Measurements from ENCODE around the gene KIAA1328. TPM values are rescaled to one million over a fixed set of nuclear protein-coding genes. Genes with fewer than 3 reads are reported as not detected.

KIAA1328 gene
- total and polyA plus RNA-seq, 2 donors (not counting 3 experiments of a cell fraction or from before 2014, with no cell fraction given), result 2.7 to 6.5 TPM

GRCh38 chr18:37272226-37272625, 443.3 kb downstream of the KIAA1328 start:
- Histone ChIP-seq H3K79me2 (ENCODE audit: control insufficient read depth, insufficient read depth, low read length) (no peaks in the 10 kb centered on the region), H3K36me3 (ENCODE audit: control insufficient read depth in 2 of 2, extremely low read depth in 1 of 2, insufficient read depth in 2 of 2, low read length in 2 of 2) (no peaks in the 10 kb centered on the region), H3K27me3 (ENCODE audit: control insufficient read depth in 2 of 2, insufficient read depth in 2 of 2, low read length in 2 of 2) (peaks cover 7 to 9% of the 10 kb centered on the region in 2 experiments), H3K9me1 (replicated peaks; ENCODE audit: control insufficient read depth, extremely low read depth, insufficient read depth, low read length) (no peaks in the 10 kb centered on the region), H3K27ac (ENCODE audit: insufficient read depth, low read depth, low read length) (no peak overlapping the region), H3K9ac (replicated peaks; ENCODE audit: extremely low read depth, insufficient read depth, low read length) (no peak overlapping the region), H2AFZ (ENCODE audit: low read depth, low read length) (no peak overlapping the region), H3K4me1 (ENCODE audit: control insufficient read depth, extremely low read depth, insufficient read depth, low read length) (no peaks in the 10 kb centered on the region), H3K9me3 (replicated peaks; ENCODE audit: control insufficient read depth, insufficient read depth, low read length) (no peaks in the 10 kb centered on the region), H3K4me3 (replicated peaks in 1 of 3; ENCODE audit: insufficient read depth in 1 of 3, low read depth in 1 of 3, low read length in 3 of 3) (no peak overlapping the region), H4K20me1 (replicated peaks; ENCODE audit: control insufficient read depth, extremely low read depth, insufficient read depth, low read length) (no peaks in the 10 kb centered on the region), H3K4me2 (ENCODE audit: insufficient read depth, low read length) (no peak overlapping the region)
- dilution Hi-C loops (cut with MboI; ENCODE audit: extremely low pct_ligation_motif_present, low sequenced_read_pairs) (no loop called here), intact Hi-C loops (cut with micrococcal nuclease) (no loop called here)
- ChIA-PET CTCF (interaction anchor here (1.0 kb wide), 1 partner anchor 19 kb away, joined by 3 read pairs; no protein-coding TSS in a partner anchor), POLR2A (no interaction called here)
- no TSS peak for BruUV-seq (replicated peaks)
- DNase-seq (ENCODE audit: low read depth, low spot score) (no peak), FAIRE-seq (no peak)
- TF ChIP-seq JUN (IDR thresholded peaks at IDR 0.05; ENCODE audit: borderline replicate concordance, insufficient read depth, insufficient read length, low read depth), result no peak
- TF ChIP-seq MYC (IDR thresholded peaks at IDR 0.05; ENCODE audit: low read depth, low read length), result no peak
- TF ChIP-seq POLR2A (IDR thresholded peaks at IDR 0.05; ENCODE audit: low read depth, low read length), result no peak
- TF ChIP-seq EZH2 (IDR thresholded peaks at IDR 0.05; ENCODE audit: borderline replicate concordance, low read depth, low read length, severe bottlenecking), result no peak
- TF ChIP-seq GATA2 (IDR thresholded peaks at IDR 0.05; ENCODE audit: insufficient read depth, insufficient read length, low read depth, low read length), result no peak
- no peak for TF ChIP-seq FOS (IDR thresholded peaks at IDR 0.05; ENCODE audit: borderline replicate concordance, insufficient read depth, low read length)
- no peak for TF ChIP-seq POLR2AphosphoS5 (IDR thresholded peaks at IDR 0.05; ENCODE audit: insufficient read depth, low read depth, low read length)
- TF ChIP-seq CTCF (IDR thresholded peaks at IDR 0.05; ENCODE audit: extremely low read depth in 1 of 2, insufficient read depth in 1 of 2, low read depth in 1 of 2, low read length in 2 of 2), result no peak
- TF ChIP-seq MAX (IDR thresholded peaks at IDR 0.05; ENCODE audit: insufficient read depth, insufficient read length), result no peak
